GM19468 (cell line): ENCODE measurements around the gene TOR1B.

Experiments used
- ATAC-seq: cut with Tn5 transposase; IDR thresholded peaks from one replicate; pipeline ENCODE4 v1.9.1; 2021; ENCODE audit warnings: mild to moderate bottlenecking, moderate library complexity, moderate number of reproducible peaks; ENCODE audit not compliant: unreplicated experiment; ENCODE audit errors: extremely low read depth

TOR1B gene

DNA sequence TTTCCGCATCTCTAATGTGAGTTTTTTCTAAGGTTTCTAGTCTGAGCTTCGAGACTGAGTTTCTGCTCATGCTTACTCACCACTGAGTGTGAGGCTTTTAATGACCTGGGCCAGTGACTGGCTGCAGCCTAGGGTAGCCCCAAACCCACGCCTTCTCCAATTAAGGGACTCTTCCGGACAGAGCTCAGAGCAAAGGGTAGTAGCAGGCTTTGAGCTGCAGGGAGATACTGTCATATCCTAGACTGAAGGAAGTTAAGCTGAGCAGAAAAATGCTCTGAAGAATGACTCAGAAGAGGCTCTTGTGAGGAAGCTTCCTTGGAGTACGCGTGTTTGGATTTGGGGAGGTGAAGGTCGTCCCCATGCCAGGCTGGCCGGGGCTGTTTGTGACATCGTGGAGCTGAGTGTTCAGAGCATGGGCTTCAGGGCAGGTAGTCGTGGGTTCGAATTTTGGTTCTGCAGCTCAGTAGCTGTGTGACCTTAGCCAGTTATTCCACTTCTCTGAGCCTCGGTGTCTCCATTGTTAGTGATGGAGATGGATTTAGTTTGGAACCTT is 35.8 kb downstream of the TOR1B start:
- ATAC-seq: no peak

DNA sequence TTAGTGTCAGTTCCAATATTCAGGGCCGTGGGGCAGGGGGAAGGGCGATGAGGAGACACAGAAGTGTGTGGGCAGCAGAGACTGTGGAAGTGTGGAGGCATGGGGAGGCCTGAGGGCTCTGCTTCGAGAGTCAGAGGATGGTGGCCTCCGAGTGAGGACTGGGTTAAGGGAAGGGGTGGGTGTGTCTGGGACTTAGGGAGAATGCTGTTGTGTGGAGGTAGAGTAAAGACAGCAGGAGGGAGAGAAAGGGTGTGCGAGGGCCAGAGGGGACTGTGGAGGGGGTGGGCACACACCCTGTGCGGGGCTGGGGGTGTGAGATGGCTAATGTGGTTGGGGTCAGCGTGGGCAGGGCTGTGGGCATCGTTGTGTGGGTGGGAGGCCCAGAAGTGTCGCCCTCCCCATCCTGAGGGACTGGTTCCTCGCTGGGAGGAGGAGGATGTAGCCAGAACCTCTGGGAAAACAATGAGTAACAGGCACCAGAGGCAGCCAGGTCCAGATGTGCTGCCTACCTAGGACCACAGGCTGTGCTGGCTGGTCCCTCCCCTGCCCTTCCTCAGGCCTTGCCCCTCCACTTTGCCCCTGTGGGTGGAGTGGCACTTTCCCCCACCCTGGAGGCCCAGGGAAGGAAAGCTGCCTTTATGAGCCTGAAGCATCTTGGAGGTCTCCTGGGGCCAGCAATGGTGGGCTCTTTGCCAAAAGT is 36.5 kb downstream of the TOR1B start:
- ATAC-seq: no peak

DNA sequence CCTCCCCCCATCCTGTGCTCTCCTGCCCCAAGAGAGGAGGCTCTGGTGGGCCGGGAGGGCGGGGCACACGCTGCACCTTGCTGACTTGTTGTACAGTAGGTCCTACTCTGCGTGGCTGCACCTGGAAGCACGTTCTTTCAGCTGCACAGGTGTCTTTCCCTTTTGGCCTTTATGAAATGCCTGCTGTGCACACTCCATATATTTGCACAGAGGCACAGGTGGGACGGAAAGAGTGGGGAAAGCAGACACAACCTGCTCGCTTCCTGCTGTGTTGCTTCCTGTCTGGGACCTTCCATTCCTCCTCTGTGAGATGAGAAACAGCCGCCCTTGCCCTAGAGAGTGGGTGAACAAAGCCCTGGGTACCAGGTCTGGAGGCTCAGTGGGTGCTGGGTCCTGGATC is 37.0 kb downstream of the TOR1B start:
- ATAC-seq: no peak

DNA sequence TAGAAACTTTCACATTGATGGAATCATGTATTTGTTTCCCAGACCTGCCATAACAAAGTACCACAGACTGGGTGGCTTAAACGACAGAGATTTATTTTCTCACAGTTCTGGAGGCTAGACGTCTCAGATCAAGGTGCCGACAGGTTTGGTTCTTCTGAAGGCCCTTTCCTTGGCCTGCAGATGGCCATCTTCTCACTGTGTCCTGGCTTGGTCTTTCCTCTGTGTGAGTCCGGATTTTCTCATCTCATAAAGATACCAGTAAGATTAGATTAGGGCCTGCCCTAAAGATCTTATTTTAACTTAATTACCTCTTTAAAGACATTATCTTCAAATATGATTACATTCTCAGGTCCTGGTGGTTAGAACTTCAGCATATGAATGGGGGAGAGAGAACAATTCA is 38.1 kb downstream of the TOR1B start:
- ATAC-seq: no peak

DNA sequence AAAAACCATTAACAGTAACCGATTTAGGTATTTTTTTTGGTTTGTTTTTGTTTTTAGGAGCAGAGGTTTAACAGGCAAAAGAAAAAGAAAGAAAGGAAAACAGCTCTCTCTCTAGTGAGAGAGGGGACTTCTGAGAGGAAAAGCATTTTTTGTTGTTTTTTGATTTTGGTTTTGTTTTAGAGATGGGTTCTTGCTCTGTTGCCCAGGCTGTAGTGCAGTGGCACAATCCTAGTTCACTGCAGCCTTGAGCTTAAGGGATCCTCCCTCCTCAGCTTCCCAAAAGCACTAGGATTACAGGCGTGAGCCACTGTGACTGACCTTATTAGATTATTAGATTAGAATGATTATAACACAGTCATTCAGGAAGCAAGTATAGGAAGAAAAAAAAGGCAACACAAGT is 42.4 kb downstream of the TOR1B start:
- ATAC-seq: no peak

DNA sequence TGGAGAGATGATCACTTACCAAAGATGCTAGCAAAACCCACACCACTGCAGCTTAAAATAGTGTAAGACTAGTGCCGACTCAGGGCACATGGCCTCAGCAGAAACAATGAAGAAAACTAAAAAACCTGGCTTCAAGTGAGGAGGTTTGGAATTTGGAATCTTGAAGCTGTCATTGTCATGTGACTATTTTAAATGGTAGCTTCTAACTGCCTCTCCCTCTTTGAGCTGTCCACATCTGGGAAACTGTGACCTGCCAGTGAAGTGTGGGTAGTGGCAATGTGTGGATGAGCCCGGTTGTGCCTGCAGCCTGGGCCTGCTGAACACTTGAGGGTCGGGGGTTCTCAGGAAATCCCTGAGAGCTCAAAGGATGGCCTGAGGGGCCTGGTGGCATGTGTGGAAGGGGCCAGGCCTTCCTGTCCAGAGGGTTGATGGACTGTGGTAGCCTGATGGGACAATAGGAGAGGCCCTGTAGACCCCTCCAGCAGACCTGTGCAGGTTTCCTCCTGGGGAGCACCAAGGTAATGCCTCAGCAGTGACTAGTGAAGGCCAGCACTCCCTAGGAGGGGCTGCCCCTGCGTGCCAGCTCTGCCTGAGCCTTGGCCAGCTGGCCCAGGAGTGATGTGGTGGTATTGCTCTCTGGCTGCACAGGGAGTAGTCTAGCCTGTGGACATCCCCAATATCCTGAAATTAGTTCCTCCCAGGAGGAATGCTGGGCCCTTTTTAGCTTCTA is 45.9 kb downstream of the TOR1B start:
- ATAC-seq: no peak

DNA sequence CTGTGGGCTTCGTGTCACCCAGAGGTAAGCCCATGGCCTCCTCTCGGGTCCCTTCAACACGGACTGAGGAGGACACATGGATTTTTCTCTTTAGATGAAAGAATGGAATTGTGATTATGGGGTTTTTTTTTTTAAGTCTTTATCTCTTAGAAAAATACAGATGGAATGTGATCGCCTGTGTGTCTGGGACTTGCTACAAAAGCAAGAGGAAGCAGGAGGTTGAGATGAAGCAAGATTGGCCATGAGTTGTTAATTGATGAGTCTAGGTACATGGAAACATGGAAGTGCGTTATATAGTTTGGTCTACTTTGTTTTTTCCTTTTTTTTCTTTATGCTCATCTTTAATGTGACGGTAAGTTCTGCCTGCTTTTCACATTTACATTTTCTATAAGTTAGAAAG is 46.9 kb downstream of the TOR1B start:
- ATAC-seq: no peak

DNA sequence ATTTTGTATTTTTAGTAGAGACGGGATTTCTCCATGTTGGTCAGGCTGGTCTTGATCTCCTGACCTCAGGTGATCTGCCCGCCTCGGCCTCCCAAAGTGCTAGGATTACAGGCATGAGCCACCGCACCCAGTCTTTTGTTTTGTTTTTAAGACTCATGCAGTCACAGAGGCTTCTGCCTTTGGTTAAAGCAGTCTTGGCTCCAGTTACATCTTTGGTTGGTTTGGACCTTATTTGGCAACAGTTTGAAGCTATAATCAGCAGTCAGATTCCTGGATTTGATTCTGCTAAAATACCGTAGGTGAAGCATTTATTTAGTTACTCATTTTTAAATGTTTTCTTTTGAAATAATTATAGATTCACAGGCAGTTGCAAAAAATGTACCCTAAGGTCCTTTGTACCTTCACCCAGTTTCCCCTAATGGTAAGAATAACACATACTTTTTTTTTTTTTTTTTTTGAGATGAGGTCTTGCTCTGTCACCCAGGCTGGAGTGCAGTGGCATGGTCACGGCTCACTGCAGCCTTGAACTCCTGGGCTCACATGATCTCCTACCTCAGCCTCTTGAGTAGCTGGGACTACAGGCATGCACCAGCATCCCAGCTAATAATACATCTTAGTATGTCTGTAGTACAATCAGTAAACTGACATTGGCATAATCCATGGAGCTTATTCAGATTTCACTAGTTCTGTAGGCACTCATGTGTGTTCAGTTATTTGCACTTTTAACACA is 48.0 kb downstream of the TOR1B start:
- no peak for ATAC-seq

DNA sequence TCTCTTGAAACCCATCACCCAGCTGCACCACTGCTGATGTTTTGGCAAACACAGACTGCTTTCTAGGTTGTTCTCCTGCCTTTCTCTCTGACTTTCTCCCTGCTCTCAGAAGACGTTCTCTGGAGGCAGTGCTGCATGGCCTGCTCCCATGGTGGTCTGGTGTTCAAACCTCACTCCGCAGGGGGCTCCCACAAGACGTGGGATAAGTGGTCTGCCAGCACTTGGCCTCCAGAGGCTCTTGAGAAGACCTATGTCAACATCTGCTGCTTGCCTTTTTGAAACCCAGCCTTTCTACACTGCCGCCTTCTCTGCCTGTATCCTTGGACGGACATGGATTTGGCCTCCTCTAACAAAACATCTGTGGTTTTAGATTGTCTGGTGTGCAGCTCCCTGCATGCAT is 48.8 kb downstream of the TOR1B start:
- no peak for ATAC-seq

DNA sequence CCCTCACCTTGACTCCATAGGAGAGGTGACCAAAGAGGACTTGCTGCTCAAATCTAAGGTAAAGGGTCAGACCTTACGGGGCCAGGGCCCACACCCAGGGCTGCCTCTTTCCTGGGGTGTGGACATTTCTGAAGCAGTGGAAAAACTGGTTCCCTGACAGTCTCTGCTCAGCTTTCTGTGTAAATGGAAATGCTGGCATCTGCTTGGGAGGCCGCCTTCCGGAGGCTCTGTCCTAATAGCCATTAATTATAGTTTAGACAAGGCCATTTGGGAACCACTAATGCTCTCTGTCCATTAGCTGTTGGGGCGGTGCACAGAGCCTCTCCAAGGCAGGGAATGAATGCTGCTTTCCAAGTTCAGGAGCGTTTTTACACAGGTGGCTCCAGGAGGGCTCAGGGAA is 49.6 kb downstream of the TOR1B start:
- no peak for ATAC-seq

DNA sequence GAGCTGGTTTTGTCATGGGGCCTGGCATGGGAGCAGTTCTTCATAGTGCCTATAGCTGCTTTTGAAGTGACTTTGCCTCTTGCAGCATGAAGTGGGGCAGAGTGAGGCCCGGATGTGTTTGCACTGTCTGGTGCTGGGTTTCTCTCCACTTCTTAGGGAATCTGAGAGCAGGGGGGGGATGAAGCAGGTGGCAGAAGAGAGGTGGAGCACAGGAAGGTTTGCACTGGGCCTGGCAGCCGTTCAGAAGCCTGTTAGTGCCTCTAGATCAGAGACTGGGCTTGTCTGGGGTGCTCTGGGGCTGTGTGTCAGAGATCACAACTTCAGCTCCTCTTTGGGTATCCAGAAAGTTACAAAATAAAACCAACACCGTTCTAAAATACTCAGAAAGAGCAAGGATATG is 50.6 kb downstream of the TOR1B start:
- ATAC-seq: no peak

DNA sequence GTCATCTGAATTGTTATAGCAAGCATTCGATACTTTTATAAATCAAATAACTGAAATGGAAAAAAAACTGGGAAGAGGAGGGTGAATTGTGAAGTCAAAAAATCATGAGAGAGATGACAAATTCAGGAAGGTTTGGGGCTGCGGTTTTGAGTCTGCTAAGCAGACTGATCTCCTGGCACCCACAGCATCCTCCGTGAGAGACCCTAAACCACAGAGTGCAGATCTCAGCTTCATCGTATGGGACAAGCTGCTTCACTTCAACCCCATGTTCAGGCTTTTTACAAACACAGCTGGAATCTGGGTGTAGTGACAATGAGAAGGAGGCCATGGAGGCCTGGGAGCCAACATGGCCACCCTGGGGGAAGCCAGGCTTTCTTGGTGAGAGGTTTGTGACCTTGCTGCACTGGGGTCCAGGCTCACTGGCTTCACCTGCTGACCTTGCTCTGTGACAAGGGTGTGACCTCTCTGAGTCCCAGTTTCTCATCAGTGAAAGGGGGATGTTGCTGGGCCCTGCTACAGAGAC is 51.7 kb downstream of the TOR1B start:
- ATAC-seq: no peak

DNA sequence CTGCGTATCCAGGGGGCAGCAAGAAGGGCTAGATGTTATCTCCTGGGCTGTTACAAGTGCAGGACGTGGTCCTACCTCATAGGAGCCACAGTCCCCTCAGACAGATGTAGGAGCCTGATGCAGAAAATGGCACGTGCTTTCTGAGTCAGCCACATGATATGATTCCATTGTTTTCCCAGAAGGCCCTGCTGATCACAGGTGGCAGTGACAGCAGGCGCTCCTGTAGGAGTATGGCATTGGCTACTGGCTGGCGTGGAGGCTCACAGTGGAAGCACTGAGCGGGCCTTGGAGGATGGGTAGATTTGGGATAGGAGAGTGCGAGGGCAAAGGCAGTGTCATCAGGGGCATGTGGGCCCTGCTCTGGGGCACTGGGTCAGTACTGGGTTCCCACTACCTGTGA is 54.2 kb downstream of the TOR1B start:
- no peak for ATAC-seq

DNA sequence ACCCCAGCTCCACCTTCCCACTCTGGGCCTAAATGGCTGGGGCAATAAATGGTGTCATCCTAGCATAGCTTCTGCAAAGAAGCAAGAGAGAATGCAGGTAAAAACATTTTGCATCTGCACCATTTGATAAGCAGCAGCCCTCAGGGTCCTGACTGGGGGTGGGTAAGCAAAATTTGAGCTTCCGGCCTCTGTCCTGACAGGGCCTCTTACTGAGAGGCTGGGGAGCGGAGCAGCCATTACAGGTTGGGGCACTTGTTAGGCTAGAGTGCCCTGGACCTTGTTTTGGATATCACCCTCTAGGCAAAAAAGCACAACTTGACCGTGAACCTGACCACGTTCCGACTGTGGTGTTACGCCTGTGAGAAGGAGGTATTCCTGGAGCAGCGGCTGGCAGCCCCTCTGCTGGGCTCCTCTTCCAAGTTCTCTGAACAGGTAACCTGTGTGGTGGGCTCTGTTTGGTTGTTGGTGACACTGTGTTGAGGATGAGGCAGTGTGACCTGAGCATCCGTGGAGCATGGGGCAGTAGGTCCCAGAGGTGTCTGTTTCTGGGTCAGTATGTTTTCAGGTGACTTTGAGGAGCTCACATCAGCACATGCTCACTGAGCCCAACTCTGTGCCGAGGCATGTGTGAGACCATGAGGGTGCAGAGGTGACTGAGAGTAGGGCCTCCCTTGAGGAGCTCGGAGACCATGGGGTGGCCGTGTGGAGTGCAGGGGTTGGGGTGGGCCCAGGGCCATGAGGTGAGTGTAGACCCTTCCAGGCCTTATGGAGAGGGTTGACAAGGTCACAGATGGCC is 55.4 kb downstream of the TOR1B start:
- no peak for ATAC-seq
